Gastroesophageal sphincter (tissue), 2 donors: ENCODE data around the gene PSAPL1.

ENCODE experiments used
- EP300 ChIP-seq: sonication (generic); formaldehyde crosslinking; IDR thresholded peaks from one replicate; pipeline ENCODE4 v1.6.1; 2017; ENCODE audit warnings: antibody characterized with exemption, mild to moderate bottlenecking
- POLR2A ChIP-seq, 2 donors: fragments of 450-650 bp; IDR thresholded peaks; one replicate each; pipeline ENCODE4 v1.6.1; 2017; ENCODE audit warnings: antibody characterized with exemption in 2 of 2, mild to moderate bottlenecking in 2 of 2, moderate library complexity in 1 of 2

- no peak for TF ChIP-seq POLR2A (IDR thresholded peaks at IDR 0.05)
- TF ChIP-seq EP300: no peak
Observed at GRCh38 chr4:7388627-7389026, 46.1 kb downstream of the PSAPL1 start.
